GM23248 (cell line): ENCODE measurements around the gene FASTKD1. TPM values are rescaled to one million over a fixed set of nuclear protein-coding genes. Genes with fewer than 3 reads are reported as not detected.
"Not testable (repeated sequence)": the region's sequence is repeated elsewhere in the genome, so short reads cannot be mapped to it uniquely, and the experiment has no call there.

Experiments used
- DNase-seq: peaks from one replicate; pipeline ENCODE4 v3.0.0-alpha.2; 2015
- H2AFZ ChIP-seq: fragments of 200-600 bp; sonication (generic); 2 replicates; pipeline ENCODE4 v1.6.1; 2016; ENCODE audit warnings: antibody characterized with exemption
- H3F3A ChIP-seq: fragments of 200-600 bp; sonication (generic); 2 replicates; pipeline ENCODE4 v1.6.1; 2016; ENCODE audit warnings: mild to moderate bottlenecking, antibody characterized with exemption, mixed run types; ENCODE audit not compliant: insufficient read depth
- H3K27ac ChIP-seq: fragments of 200-600 bp; sonication (generic); 2 replicates; pipeline ENCODE4 v1.5.1; 2016; ENCODE audit warnings: mild to moderate bottlenecking
- H3K27me3 ChIP-seq: fragments of 200-600 bp; sonication (generic); replicated peaks from 2 replicates; pipeline ENCODE4 v1.6.1; 2016; ENCODE audit warnings: mild to moderate bottlenecking; ENCODE audit not compliant: insufficient read depth
- H3K36me3 ChIP-seq: fragments of 200-600 bp; sonication (generic); 2 replicates; pipeline ENCODE4 v1.6.1; 2016; ENCODE audit warnings: low read depth, mild to moderate bottlenecking
- H3K4me1 ChIP-seq: fragments of 200-600 bp; sonication (generic); 2 replicates; pipeline ENCODE4 v1.6.1; 2016; ENCODE audit warnings: mild to moderate bottlenecking; ENCODE audit not compliant: insufficient read depth
- H3K4me2 ChIP-seq: fragments of 200-600 bp; sonication (generic); one replicate; pipeline ENCODE4 v1.6.1; 2016; ENCODE audit warnings: mild to moderate bottlenecking; ENCODE audit not compliant: unreplicated experiment
- H3K4me3 ChIP-seq: fragments of 200-600 bp; sonication (generic); 2 replicates; pipeline ENCODE4 v1.5.1; 2016; ENCODE audit warnings: mild to moderate bottlenecking
- H3K79me2 ChIP-seq: fragments of 200-600 bp; sonication (generic); 2 replicates; pipeline ENCODE4 v1.6.1; 2016; ENCODE audit warnings: mild to moderate bottlenecking; ENCODE audit not compliant: insufficient read depth
- H3K9ac ChIP-seq: fragments of 200-600 bp; sonication (generic); 2 replicates; pipeline ENCODE4 v1.6.1; 2016; ENCODE audit warnings: mild to moderate bottlenecking
- H3K9me2 ChIP-seq: fragments of 200-600 bp; sonication (generic); 2 replicates; pipeline ENCODE4 v1.6.1; 2016; ENCODE audit warnings: mixed run types, mild to moderate bottlenecking, moderate library complexity; ENCODE audit not compliant: insufficient read depth
- H3K9me3 ChIP-seq: fragments of 200-600 bp; sonication (generic); one replicate; pipeline ENCODE4 v1.6.1; 2017; ENCODE audit warnings: low read depth
- H4K20me1 ChIP-seq: fragments of 200-600 bp; sonication (generic); 2 replicates; pipeline ENCODE4 v1.6.0; 2016; ENCODE audit not compliant: insufficient read depth
- EZH2 ChIP-seq: fragments of 200-600 bp; sonication (generic); IDR thresholded peaks from 2 replicates; pipeline ENCODE4 v1.6.1; 2018; ENCODE audit warnings: antibody characterized with exemption, mild to moderate bottlenecking; ENCODE audit not compliant: insufficient read depth, poor library complexity, severe bottlenecking
- EZH2phosphoT487 ChIP-seq: fragments of 200-600 bp; sonication (generic); IDR thresholded peaks from 2 replicates; pipeline ENCODE4 v1.6.1; 2018; ENCODE audit warnings: antibody characterized with exemption, moderate library complexity, mild to moderate bottlenecking, low read depth; ENCODE audit not compliant: insufficient read depth
- WGBS, 2 experiments: methylation state at CpG; one replicate each; pipeline ENCODE4 v1.1.6; 2015 to 2017; ENCODE audit warnings: low lambda C conversion rate in 2 of 2, low coverage in 1 of 2; ENCODE audit errors: missing lambda C conversion rate in 2 of 2; 5-methylcytosine and 5-hydroxymethylcytosine counted together
- in situ Hi-C: fragments of 300-500 bp; cut with MboI; formaldehyde crosslinking; loops from 2 replicates; pipeline ENCODE4 v1.15.0; 2020
- polyA plus RNA-seq: library from polyadenylated mRNA; unstranded; fragments of >200 nt; fragmentation: Nextera tagmentation; extraction: Ambion mirVana; gene quantifications from 2 replicates; pipeline ENCODE4 v1.2.1, GENCODE V29; 2016
- total RNA-seq: library from RNA; depleted of rRNA; stranded (reverse); fragments of >200 nt; shearing (Covaris generic); gene quantifications from 2 replicates; pipeline ENCODE4 v1.2.3, GENCODE V29; 2014

FASTKD1 gene
- total and polyA plus RNA-seq, 2 experiments from 2014 or later = 17.7 to 18.8 TPM

DNA sequence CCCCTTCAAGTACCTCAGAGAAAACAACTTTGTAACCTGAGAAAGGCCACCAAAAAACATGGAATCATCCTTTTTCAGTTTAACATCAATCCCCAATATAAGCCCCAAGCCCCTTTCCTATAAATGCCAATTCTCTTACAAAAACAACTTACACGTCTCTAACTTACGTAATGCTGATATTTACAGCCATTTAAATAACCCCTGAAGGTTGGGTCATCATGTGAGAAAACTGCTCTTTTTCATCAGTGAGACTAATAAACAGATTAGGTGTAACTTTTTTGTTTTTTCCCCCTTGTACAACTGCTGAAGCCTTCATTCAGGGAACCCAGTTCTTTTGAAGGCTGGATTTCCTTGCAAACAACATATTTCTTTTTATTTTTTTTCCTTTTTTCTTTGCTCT is 3.7 kb downstream of the FASTKD1 start:
- no peak for DNase-seq
- H3K27me3 ChIP-seq = no peaks in the 10 kb centered on the region
- in situ Hi-C loops = no loop called here
- H4K20me1 ChIP-seq = no peaks in the 10 kb centered on the region
- no peaks in the 10 kb centered on the region for H3F3A ChIP-seq
- no peak overlapping the region for H3K4me3 ChIP-seq
- H3K27ac ChIP-seq = no peak overlapping the region
- H3K36me3 ChIP-seq = no peaks in the 10 kb centered on the region
- no peak for TF ChIP-seq EZH2
- TF ChIP-seq EZH2phosphoT487 = no peak
- no peaks in the 10 kb centered on the region for H3K9me3 ChIP-seq
- no peak overlapping the region for H3K9ac ChIP-seq
- H2AFZ ChIP-seq = no peak overlapping the region
- no peaks in the 10 kb centered on the region for H3K9me2 ChIP-seq
- H3K4me1 ChIP-seq = peaks cover 10% of the 10 kb centered on the region
- no peak overlapping the region for H3K4me2 ChIP-seq
- 90 to 97% methylated on average over 2 of the region's 2 CpGs for WGBS, 2 experiments
- H3K79me2 ChIP-seq = peaks cover 48% of the 10 kb centered on the region

DNA sequence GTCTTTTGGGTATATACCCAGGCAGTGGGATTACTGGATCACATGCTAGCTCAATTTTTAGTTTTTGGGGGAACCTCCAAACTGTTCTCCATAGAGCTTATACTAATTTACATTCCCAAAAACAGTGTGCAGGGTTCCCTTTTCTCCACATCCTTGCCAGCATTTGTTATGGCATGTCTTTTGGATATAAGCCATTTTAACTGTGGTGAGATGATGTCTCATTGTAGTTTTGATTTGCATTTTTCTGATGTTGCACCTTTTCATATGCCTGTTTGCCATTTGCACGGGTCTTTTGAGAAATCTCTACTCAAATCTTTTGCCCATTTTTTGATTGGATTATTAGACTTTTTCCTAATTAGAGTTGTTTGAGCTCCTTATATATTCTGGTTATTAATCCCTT is 8.0 kb downstream of the FASTKD1 start:
- Histone ChIP-seq H3K4me3 (no peak overlapping the region), H4K20me1 (no peaks in the 10 kb centered on the region), H3K9ac (no peak overlapping the region), H3K27me3 (no peaks in the 10 kb centered on the region), H3K79me2 (peaks cover 18% of the 10 kb centered on the region), H2AFZ (no peak overlapping the region), H3K36me3 (0 out of 2 replicates have a peak, but pooled peaks cover 6% of the 10 kb centered on the region), H3K9me3 (no peaks in the 10 kb centered on the region), H3K4me1 (no peaks in the 10 kb centered on the region), H3K9me2 (no peaks in the 10 kb centered on the region), H3K27ac (no peak overlapping the region), H3F3A (no peaks in the 10 kb centered on the region), H3K4me2 (no peak overlapping the region)
- DNase-seq = no peak
- 98 to 100% methylated on average over 1 of the region's 1 CpG for WGBS, 2 experiments
- in situ Hi-C loops = no loop called here
- TF ChIP-seq EZH2phosphoT487 (no peak), EZH2 (no peak)

- Histone ChIP-seq H3K9me3 (no peaks in the 10 kb centered on the region), H3K4me2 (no peak overlapping the region), H3K9ac (no peak overlapping the region), H3K9me2 (no peaks in the 10 kb centered on the region), H3K4me1 (no peaks in the 10 kb centered on the region), H3K36me3 (peaks cover 12% of the 10 kb centered on the region; the same call in 1 of the 2 replicates), H3K27me3 (no peaks in the 10 kb centered on the region), H3K4me3 (no peak overlapping the region), H3K27ac (no peak overlapping the region), H2AFZ (no peak overlapping the region), H3K79me2 (no peaks in the 10 kb centered on the region), H4K20me1 (no peaks in the 10 kb centered on the region), H3F3A (no peaks in the 10 kb centered on the region)
- in situ Hi-C loops = no loop called here
- no peak for TF ChIP-seq EZH2
- no peak for TF ChIP-seq EZH2phosphoT487
- no peak for DNase-seq
- WGBS, 2 experiments = 97 to 100% methylated on average over 2 of the region's 2 CpGs
These were observed 11.1 kb downstream of the FASTKD1 start for GRCh38 chr2:169562519-169562918.

DNA sequence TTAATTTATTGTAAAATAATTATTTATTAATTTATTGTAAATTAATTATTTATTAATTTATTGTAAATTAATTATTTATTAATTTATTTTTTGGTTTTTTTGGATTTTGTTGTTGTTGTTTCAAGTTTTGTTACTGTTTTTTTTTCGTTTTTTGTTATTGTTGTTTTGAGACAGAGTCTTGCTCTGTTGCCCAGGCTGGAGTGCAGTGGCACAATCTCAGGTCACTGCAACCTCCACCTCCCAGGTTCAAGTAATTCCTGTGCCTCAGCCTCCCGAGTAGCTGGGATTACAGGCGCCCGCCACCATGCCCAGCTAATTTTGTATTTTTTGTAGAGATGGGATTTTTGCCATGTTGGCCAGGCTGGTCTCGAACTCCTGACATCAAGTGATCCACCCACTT is 11.6 kb downstream of the FASTKD1 start:
- H3K9me3 ChIP-seq, H4K20me1 ChIP-seq, H3K79me2 ChIP-seq, H3K4me1 ChIP-seq, H3K4me3 ChIP-seq, DNase-seq, H3K27me3 ChIP-seq, H3K27ac ChIP-seq, H3K9me2 ChIP-seq, H3K9ac ChIP-seq, H3K4me2 ChIP-seq, in situ Hi-C loops, H3F3A ChIP-seq, H2AFZ ChIP-seq: not testable (repeated sequence)
- H3K36me3 ChIP-seq = peaks cover 12% of the 10 kb centered on the region; the same call in 1 of the 2 replicates
- WGBS, 2 experiments = 90 to 91% methylated on average over 5 of the region's 5 CpGs

GRCh38 chr2:169561364-169561763 is 12.3 kb downstream of the FASTKD1 start:
- H2AFZ ChIP-seq = no peak overlapping the region
- H3K9ac ChIP-seq = no peak overlapping the region
- WGBS, 2 experiments = 93 to 100% methylated on average over 1 of the region's 1 CpG
- no peaks in the 10 kb centered on the region for H3K9me2 ChIP-seq
- in situ Hi-C loops = no loop called here
- no peaks in the 10 kb centered on the region for H3F3A ChIP-seq
- no peak overlapping the region for H3K4me2 ChIP-seq
- H3K79me2 ChIP-seq = no peaks in the 10 kb centered on the region
- no peak overlapping the region for H3K27ac ChIP-seq
- no peaks in the 10 kb centered on the region for H4K20me1 ChIP-seq
- H3K4me3 ChIP-seq = no peak overlapping the region
- H3K9me3 ChIP-seq = no peaks in the 10 kb centered on the region
- H3K4me1 ChIP-seq = no peaks in the 10 kb centered on the region
- peaks cover 12% of the 10 kb centered on the region; the same call in 1 of the 2 replicates for H3K36me3 ChIP-seq
- H3K27me3 ChIP-seq = no peaks in the 10 kb centered on the region
- TF ChIP-seq EZH2 (no peak), EZH2phosphoT487 (no peak)
- no peak for DNase-seq
